ENCODE measurements around the gene TGM5. TPM values are rescaled to one million over a fixed set of nuclear protein-coding genes. Genes with fewer than 3 reads are reported as not detected.

Gene TGM5
- total and polyA plus RNA-seq, 2 experiments from 2014 or later, result not detected

DNA sequence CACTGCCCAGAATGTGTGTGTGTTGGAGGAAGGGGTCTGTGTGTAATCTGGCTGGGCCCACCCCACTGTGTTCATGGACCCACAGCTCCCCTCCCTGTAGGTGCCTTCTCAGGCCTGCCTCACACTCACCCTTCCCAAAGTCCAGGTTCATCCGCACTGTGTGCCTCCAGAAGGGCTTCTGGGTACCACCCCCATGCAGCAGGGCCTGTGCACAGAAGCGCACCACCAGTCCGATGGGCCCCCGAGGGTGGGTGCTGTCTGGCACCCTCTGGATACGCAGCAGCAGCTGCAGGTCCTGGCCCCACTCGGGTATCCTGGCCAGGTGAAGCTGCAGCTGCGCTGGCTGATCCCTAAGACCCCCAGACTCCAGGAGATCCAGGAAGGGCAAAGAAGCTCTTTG lies 12.8 kb upstream of the TGM5 start:
- in situ Hi-C loops (cut with MboI), result no loop called here
- Histone ChIP-seq H3K4me1 (ENCODE audit: insufficient read depth) (no peaks in the 10 kb centered on the region), H3K9me2 (ENCODE audit: insufficient read depth) (no peaks in the 10 kb centered on the region), H3K27ac (no peak overlapping the region), H4K20me1 (ENCODE audit: insufficient read depth) (no peaks in the 10 kb centered on the region), H3K79me2 (ENCODE audit: insufficient read depth) (no peaks in the 10 kb centered on the region), H3F3A (ENCODE audit: insufficient read depth) (no peaks in the 10 kb centered on the region), H3K27me3 (replicated peaks; ENCODE audit: insufficient read depth) (peaks cover 56% of the 10 kb centered on the region), H3K4me3 (no peak overlapping the region), H2AFZ (no peak overlapping the region), H3K9me3 (ENCODE audit: low read depth) (no peaks in the 10 kb centered on the region), H3K9ac (no peak overlapping the region), H3K36me3 (ENCODE audit: low read depth) (no peaks in the 10 kb centered on the region), H3K4me2 (ENCODE audit: unreplicated experiment) (no peak overlapping the region)
- no peak for DNase-seq
- 65 to 68% methylated on average over 7 of the region's 7 CpGs for WGBS, 2 experiments (ENCODE audit: low coverage in 1 of 2, low lambda C conversion rate in 2 of 2, missing lambda C conversion rate in 2 of 2)
- TF ChIP-seq EZH2 (IDR thresholded peaks at IDR 0.05; ENCODE audit: insufficient read depth, poor library complexity, severe bottlenecking) (no peak), EZH2phosphoT487 (IDR thresholded peaks at IDR 0.05; ENCODE audit: insufficient read depth, low read depth) (no peak)

GRCh38 chr15:43278869-43279268 lies 12.1 kb upstream of the TGM5 start:
- Histone ChIP-seq H3K9ac (no peak overlapping the region), H3K27ac (no peak overlapping the region), H3K79me2 (ENCODE audit: insufficient read depth) (no peaks in the 10 kb centered on the region), H3K27me3 (replicated peaks; ENCODE audit: insufficient read depth) (peaks cover 52% of the 10 kb centered on the region), H2AFZ (no peak overlapping the region), H3K4me3 (no peak overlapping the region), H3K36me3 (ENCODE audit: low read depth) (no peaks in the 10 kb centered on the region), H3K4me2 (ENCODE audit: unreplicated experiment) (no peak overlapping the region), H3K4me1 (ENCODE audit: insufficient read depth) (no peaks in the 10 kb centered on the region), H3F3A (ENCODE audit: insufficient read depth) (no peaks in the 10 kb centered on the region), H3K9me2 (ENCODE audit: insufficient read depth) (no peaks in the 10 kb centered on the region), H4K20me1 (ENCODE audit: insufficient read depth) (no peaks in the 10 kb centered on the region), H3K9me3 (ENCODE audit: low read depth) (no peaks in the 10 kb centered on the region)
- WGBS, 2 experiments (ENCODE audit: low coverage in 1 of 2, low lambda C conversion rate in 2 of 2, missing lambda C conversion rate in 2 of 2), result 66 to 72% methylated on average over 11 of the region's 11 CpGs
- no peak for TF ChIP-seq EZH2 (IDR thresholded peaks at IDR 0.05; ENCODE audit: insufficient read depth, poor library complexity, severe bottlenecking)
- no peak for TF ChIP-seq EZH2phosphoT487 (IDR thresholded peaks at IDR 0.05; ENCODE audit: insufficient read depth, low read depth)
- no peak for DNase-seq
- in situ Hi-C loops (cut with MboI), result no loop called here

DNA sequence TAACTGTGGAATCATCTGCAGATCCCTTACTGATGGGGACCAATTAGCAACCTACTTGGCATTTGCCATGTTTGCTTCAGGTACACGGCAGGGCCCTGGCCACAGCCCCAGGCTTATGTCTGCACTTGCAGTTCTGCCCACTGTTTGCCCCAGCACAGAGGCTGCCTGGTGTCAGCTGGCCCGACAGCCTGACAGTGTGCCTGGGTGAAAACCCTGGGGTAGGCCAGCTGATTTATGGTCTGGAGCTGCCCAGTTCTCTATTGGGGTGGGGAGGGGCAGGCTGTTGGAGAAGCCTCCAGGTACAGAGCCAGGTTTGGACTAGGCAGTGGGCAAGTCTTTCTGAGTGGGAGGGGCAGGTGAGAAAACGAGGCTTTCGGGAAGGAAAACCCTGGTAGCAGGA lies 11.2 kb upstream of the TGM5 start:
- Histone ChIP-seq H4K20me1 (ENCODE audit: insufficient read depth) (no peaks in the 10 kb centered on the region), H3K9me2 (ENCODE audit: insufficient read depth) (no peaks in the 10 kb centered on the region), H2AFZ (no peak overlapping the region), H3K27ac (no peak overlapping the region), H3K9ac (no peak overlapping the region), H3F3A (ENCODE audit: insufficient read depth) (no peaks in the 10 kb centered on the region), H3K79me2 (ENCODE audit: insufficient read depth) (no peaks in the 10 kb centered on the region), H3K4me1 (ENCODE audit: insufficient read depth) (no peaks in the 10 kb centered on the region), H3K4me2 (ENCODE audit: unreplicated experiment) (no peak overlapping the region), H3K4me3 (no peak overlapping the region), H3K9me3 (ENCODE audit: low read depth) (no peaks in the 10 kb centered on the region), H3K27me3 (replicated peaks; ENCODE audit: insufficient read depth) (peaks cover 46% of the 10 kb centered on the region), H3K36me3 (ENCODE audit: low read depth) (no peaks in the 10 kb centered on the region)
- DNase-seq, result no peak
- WGBS, 2 experiments (ENCODE audit: low coverage in 1 of 2, low lambda C conversion rate in 2 of 2, missing lambda C conversion rate in 2 of 2), result 47 to 48% methylated on average over 4 of the region's 4 CpGs
- TF ChIP-seq EZH2phosphoT487 (IDR thresholded peaks at IDR 0.05; ENCODE audit: insufficient read depth, low read depth) (no peak), EZH2 (IDR thresholded peaks at IDR 0.05; ENCODE audit: insufficient read depth, poor library complexity, severe bottlenecking) (no peak)
- in situ Hi-C loops (cut with MboI), result no loop called here

DNA sequence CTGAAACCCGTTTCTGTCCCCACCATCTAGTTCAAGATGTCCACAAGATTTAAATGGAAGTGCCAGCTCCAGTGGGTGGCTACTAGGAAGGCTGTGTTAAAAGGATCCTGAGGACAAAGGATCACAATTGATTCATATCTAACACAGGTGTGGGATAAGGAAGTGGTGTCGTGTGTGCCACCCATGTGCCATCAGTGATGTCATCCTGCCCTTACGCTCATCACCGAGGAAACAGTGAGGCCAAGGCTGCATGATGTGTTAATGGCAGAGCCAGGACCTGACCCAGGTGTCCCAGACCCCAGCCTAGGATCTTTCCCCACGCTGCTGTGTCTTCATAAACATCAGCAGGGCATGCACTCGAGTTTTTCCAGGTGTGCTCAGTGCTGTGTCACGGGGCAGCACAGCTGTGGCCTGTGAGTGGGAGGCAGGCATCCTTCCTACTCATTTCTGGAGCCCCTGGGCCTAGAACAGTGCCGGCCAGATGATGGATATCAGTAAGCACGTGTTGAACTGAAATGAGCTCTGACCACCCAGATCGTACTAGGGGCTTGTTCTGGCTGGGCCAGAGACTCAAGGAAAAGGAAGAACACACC lies 10.6 kb upstream of the TGM5 start:
- 41 to 47% methylated on average over 10 of the region's 10 CpGs for WGBS, 2 experiments (ENCODE audit: low coverage in 1 of 2, low lambda C conversion rate in 2 of 2, missing lambda C conversion rate in 2 of 2)
- no peaks in the 10 kb centered on the region for H4K20me1 ChIP-seq (ENCODE audit: insufficient read depth)
- H3K79me2 ChIP-seq (ENCODE audit: insufficient read depth), result no peaks in the 10 kb centered on the region
- no peaks in the 10 kb centered on the region for H3K36me3 ChIP-seq (ENCODE audit: low read depth)
- no peaks in the 10 kb centered on the region for H3K9me2 ChIP-seq (ENCODE audit: insufficient read depth)
- in situ Hi-C loops (cut with MboI), result no loop called here
- H3K27me3 ChIP-seq (replicated peaks; ENCODE audit: insufficient read depth), result peaks cover 41% of the 10 kb centered on the region
- no peaks in the 10 kb centered on the region for H3K9me3 ChIP-seq (ENCODE audit: low read depth)
- no peak overlapping the region for H3K4me3 ChIP-seq
- no peak overlapping the region for H2AFZ ChIP-seq
- DNase-seq, result no peak
- no peaks in the 10 kb centered on the region for H3K4me1 ChIP-seq (ENCODE audit: insufficient read depth)
- no peak overlapping the region for H3K4me2 ChIP-seq (ENCODE audit: unreplicated experiment)
- H3K9ac ChIP-seq, result no peak overlapping the region
- TF ChIP-seq EZH2phosphoT487 (IDR thresholded peaks at IDR 0.05; ENCODE audit: insufficient read depth, low read depth) (no peak), EZH2 (IDR thresholded peaks at IDR 0.05; ENCODE audit: insufficient read depth, poor library complexity, severe bottlenecking) (no peak)
- no peak overlapping the region for H3K27ac ChIP-seq
- H3F3A ChIP-seq (ENCODE audit: insufficient read depth), result no peaks in the 10 kb centered on the region
